ENCODE measurements around the gene IKZF5.
A peak's percentile ranks its signal among the peaks of the same experiment; 100 is the strongest.

GRCh38 chr10:122980209-122981065, 28.2 kb downstream of the IKZF5 start, which contains the start of gene PSTK:
- TF ChIP-seq, protein P1, sequence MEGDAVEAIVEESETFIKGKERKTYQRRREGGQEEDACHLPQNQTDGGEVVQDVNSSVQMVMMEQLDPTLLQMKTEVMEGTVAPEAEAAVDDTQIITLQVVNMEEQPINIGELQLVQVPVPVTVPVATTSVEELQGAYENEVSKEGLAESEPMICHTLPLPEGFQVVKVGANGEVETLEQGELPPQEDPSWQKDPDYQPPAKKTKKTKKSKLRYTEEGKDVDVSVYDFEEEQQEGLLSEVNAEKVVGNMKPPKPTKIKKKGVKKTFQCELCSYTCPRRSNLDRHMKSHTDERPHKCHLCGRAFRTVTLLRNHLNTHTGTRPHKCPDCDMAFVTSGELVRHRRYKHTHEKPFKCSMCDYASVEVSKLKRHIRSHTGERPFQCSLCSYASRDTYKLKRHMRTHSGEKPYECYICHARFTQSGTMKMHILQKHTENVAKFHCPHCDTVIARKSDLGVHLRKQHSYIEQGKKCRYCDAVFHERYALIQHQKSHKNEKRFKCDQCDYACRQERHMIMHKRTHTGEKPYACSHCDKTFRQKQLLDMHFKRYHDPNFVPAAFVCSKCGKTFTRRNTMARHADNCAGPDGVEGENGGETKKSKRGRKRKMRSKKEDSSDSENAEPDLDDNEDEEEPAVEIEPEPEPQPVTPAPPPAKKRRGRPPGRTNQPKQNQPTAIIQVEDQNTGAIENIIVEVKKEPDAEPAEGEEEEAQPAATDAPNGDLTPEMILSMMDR (IDR thresholded peaks at IDR 0.05), result peak; percentile 79 to 93 (median 87)
- TF ChIP-seq POLR2A (IDR thresholded peaks at IDR 0.05) (no peak), POLR2AphosphoS5 (IDR thresholded peaks at IDR 0.05; ENCODE audit: insufficient read depth in 1 of 2, low read depth in 1 of 2) (peak; percentile 87 to 89)
